ENCODE data around the gene ZMYM4.

DNA sequence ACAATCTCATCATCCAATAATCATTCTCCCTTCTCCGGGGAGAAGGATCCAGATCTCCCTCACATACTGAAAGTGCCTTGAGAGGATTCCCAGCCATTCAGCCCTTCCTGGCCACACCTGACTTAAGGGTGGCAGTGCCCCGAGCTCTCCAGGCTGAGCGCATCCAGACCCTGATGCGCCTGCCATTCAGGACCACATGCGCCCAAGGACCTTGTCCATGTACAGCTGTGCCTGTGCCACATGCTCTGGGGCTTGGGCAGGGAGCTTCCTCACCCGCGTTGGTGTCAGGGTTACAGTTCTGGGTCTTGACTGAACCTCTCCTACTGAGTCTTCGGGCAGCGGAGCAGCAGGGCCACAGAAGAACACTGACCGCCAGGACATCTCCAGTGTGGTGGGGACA lies 167.6 kb downstream of the ZMYM4 start:
- TF ChIP-seq, protein P1, sequence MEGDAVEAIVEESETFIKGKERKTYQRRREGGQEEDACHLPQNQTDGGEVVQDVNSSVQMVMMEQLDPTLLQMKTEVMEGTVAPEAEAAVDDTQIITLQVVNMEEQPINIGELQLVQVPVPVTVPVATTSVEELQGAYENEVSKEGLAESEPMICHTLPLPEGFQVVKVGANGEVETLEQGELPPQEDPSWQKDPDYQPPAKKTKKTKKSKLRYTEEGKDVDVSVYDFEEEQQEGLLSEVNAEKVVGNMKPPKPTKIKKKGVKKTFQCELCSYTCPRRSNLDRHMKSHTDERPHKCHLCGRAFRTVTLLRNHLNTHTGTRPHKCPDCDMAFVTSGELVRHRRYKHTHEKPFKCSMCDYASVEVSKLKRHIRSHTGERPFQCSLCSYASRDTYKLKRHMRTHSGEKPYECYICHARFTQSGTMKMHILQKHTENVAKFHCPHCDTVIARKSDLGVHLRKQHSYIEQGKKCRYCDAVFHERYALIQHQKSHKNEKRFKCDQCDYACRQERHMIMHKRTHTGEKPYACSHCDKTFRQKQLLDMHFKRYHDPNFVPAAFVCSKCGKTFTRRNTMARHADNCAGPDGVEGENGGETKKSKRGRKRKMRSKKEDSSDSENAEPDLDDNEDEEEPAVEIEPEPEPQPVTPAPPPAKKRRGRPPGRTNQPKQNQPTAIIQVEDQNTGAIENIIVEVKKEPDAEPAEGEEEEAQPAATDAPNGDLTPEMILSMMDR (IDR thresholded peaks at IDR 0.05), result no peak
- no peak for TF ChIP-seq POLR2A (IDR thresholded peaks at IDR 0.05)
